ENCODE data around the gene PIGX. TPM values are rescaled to one million over a fixed set of nuclear protein-coding genes. Genes with fewer than 3 reads are reported as not detected.

Gene PIGX
- total RNA-seq, 3 donors from 2014 or later (not counting 1 experiment from before 2014, with no cell fraction given), result 23.9 to 31.8 (median 24.2) TPM

DNA sequence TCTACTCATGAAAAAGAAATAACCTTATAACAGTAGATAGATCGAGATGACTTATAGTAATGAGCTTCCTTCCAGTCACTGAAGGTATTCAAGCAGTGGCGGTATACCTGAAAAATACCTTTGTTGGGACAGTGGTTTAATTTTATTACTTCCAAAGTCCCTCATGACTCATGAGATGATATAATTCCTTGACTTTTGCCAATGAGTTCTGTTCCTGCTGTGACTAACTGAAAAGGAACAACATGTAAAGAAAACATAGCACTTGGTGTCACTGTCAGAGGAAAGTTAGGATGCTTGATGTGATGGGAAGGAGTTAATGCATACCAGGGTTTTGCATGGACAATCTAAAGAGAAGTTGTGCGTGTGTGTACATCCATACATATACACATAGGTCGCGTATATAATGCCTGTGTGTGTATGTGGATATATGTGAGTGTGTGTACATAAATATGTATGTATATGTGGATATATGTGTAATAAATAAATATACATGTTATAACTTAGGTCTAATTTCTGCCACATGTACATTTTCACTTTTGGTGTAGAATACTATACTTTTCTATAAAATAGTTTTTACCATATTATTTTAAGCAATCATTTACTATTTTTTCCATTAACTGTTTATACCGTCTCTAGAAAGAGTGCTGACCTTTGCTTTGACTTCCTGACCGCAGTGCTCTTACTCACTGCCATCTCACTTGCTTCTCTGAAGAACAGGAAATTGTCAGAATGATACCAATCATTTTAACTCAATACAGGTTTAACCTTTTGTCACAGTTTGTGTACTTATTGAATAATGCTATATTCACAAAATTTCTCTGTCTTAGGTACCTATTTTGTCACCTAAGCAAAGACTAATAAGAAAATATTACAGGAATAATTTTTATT lies 14.9 kb downstream of the PIGX start:
- ATAC-seq (peak in 2 of 3 donors; percentile 73 to 79), DNase-seq (peak in 1 of 2 donors; percentile 32)
- H3K27ac ChIP-seq (ENCODE audit: low read length), result no peak overlapping the region
- no peaks in the 10 kb centered on the region for H3K9me3 ChIP-seq (ENCODE audit: control insufficient read depth, insufficient read depth, low read length)
- Mint-ChIP-seq H3K27me3 (ENCODE audit: low read depth in 2 of 2) (no peaks in the 10 kb centered on the region), H3K9me3 (no peaks in the 10 kb centered on the region), H3K4me3 (no peak overlapping the region), H3K36me3 (peaks cover 8% of the 10 kb centered on the region), H3K27ac (peak overlapping the region; percentile 30 to 65), H3K4me1 (peaks cover 11 to 14% of the 10 kb centered on the region in 2 donors)
- TF ChIP-seq, protein P1, sequence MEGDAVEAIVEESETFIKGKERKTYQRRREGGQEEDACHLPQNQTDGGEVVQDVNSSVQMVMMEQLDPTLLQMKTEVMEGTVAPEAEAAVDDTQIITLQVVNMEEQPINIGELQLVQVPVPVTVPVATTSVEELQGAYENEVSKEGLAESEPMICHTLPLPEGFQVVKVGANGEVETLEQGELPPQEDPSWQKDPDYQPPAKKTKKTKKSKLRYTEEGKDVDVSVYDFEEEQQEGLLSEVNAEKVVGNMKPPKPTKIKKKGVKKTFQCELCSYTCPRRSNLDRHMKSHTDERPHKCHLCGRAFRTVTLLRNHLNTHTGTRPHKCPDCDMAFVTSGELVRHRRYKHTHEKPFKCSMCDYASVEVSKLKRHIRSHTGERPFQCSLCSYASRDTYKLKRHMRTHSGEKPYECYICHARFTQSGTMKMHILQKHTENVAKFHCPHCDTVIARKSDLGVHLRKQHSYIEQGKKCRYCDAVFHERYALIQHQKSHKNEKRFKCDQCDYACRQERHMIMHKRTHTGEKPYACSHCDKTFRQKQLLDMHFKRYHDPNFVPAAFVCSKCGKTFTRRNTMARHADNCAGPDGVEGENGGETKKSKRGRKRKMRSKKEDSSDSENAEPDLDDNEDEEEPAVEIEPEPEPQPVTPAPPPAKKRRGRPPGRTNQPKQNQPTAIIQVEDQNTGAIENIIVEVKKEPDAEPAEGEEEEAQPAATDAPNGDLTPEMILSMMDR (IDR thresholded peaks at IDR 0.05), result no peak
- WGBS (ENCODE audit: insufficient coverage), result 65% methylated on average over 3 of the region's 7 CpGs
- no peak overlapping the region for H3K4me3 ChIP-seq (ENCODE audit: low read length)
- intact Hi-C loops (cut with micrococcal nuclease), result no loop called here
- H3K27me3 ChIP-seq (ENCODE audit: control insufficient read depth, insufficient read depth, low read length), result no peaks in the 10 kb centered on the region
- H3K36me3 ChIP-seq (ENCODE audit: control insufficient read depth, insufficient read depth, low read length), result peaks cover 14% of the 10 kb centered on the region
- no peaks in the 10 kb centered on the region for H3K4me1 ChIP-seq (ENCODE audit: control insufficient read depth, insufficient read depth, low read length)

DNA sequence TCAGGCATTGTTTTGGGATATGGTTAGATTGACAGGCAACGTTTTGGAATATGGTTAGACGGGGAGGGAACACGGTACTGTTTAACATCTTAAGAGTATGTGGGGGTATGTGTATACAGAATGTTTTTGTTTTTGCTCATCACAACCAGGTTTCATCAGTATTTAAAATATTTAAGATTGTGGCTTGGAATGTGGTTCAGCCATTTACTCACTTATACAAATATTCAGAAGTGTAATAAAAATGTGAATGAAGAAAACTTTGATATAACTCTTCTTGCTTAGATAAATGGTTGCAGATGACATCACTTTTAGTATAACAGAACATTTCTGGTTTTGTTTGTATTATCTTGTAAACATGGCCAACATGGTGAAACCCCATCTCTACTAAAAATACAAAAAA lies 23.6 kb downstream of the PIGX start:
- Histone ChIP-seq H3K4me3 (ENCODE audit: low read length) (no peak overlapping the region), H3K36me3 (ENCODE audit: control insufficient read depth, insufficient read depth, low read length) (peaks cover 1% of the 10 kb centered on the region), H3K4me1 (ENCODE audit: control insufficient read depth, insufficient read depth, low read length) (peaks cover 7% of the 10 kb centered on the region), H3K27ac (ENCODE audit: low read length) (no peak overlapping the region), H3K27me3 (ENCODE audit: control insufficient read depth, insufficient read depth, low read length) (no peaks in the 10 kb centered on the region), H3K9me3 (ENCODE audit: control insufficient read depth, insufficient read depth, low read length) (no peaks in the 10 kb centered on the region)
- Mint-ChIP-seq H3K27me3 (ENCODE audit: low read depth in 2 of 2) (no peaks in the 10 kb centered on the region), H3K4me3 (no peak overlapping the region), H3K4me1 (peaks cover 11 to 12% of the 10 kb centered on the region in 2 donors), H3K27ac (no peak overlapping the region), H3K9me3 (no peaks in the 10 kb centered on the region), H3K36me3 (peaks cover 7% of the 10 kb centered on the region)
- TF ChIP-seq, protein P1 (IDR thresholded peaks at IDR 0.05), result no peak
- DNase-seq (no peak), ATAC-seq (no peak)
- intact Hi-C loops (cut with micrococcal nuclease), result no loop called here
- 87% methylated on average over 3 of the region's 3 CpGs for WGBS (ENCODE audit: insufficient coverage)

DNA sequence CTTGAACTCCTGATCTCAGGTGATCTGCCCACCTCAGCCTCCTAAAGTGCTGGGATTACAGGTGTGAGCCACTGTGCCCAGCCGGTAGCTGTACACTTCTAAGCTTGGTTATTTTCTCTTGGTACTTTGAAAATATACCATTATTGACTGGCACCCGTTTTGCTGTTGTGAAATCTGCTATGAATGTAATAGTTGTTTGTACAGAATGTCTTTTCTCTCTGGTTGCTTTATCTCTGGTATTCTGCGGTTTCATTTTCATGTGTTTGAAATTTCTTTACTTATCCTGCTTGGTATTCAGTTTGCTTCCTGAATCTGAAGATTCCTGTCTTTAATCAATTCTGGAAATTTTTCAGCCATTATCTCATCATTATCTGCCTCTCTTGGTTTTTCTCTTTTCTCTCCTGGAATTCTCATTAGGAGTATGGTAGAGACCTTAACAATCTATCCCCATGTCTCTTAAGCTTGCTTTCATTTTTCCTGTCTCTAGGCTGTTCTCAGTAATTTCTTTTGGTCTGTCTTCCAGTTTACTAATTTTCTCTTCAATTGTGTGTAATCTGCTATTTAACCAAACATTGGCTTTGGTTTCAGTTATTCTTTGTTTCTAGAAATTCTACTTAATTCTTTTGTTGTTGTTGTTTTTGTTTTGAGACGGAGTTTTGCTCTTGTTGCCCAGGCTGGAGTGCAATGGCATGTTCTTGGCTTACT lies 24.6 kb downstream of the PIGX start:
- ATAC-seq, result no peak
- 100% methylated on average over 4 of the region's 4 CpGs for WGBS (ENCODE audit: insufficient coverage)
- no peak overlapping the region for H3K4me3 ChIP-seq (ENCODE audit: low read length)
- H3K27me3 ChIP-seq (ENCODE audit: control insufficient read depth, insufficient read depth, low read length), result no peaks in the 10 kb centered on the region
- TF ChIP-seq, protein P1 (IDR thresholded peaks at IDR 0.05), result no peak
- Mint-ChIP-seq H3K4me3 (no peak overlapping the region), H3K9me3 (no peaks in the 10 kb centered on the region), H3K4me1 (peaks cover 21 to 23% of the 10 kb centered on the region in 2 donors), H3K36me3 (peaks cover 7% of the 10 kb centered on the region), H3K27ac (no peak overlapping the region), H3K27me3 (ENCODE audit: low read depth in 2 of 2) (no peaks in the 10 kb centered on the region)
- peaks cover 1% of the 10 kb centered on the region for H3K36me3 ChIP-seq (ENCODE audit: control insufficient read depth, insufficient read depth, low read length)
- intact Hi-C loops (cut with micrococcal nuclease), result no loop called here
- no peak overlapping the region for H3K27ac ChIP-seq (ENCODE audit: low read length)
- H3K9me3 ChIP-seq (ENCODE audit: control insufficient read depth, insufficient read depth, low read length), result no peaks in the 10 kb centered on the region
- peaks cover 7% of the 10 kb centered on the region for H3K4me1 ChIP-seq (ENCODE audit: control insufficient read depth, insufficient read depth, low read length)
- no peak for DNase-seq

Data from natural killer cell (primary cell).